Peyer's patch (tissue), 4 donors: ENCODE data around the gene KIF11. TPM values are rescaled to one million over a fixed set of nuclear protein-coding genes. Genes with fewer than 3 reads are reported as not detected.

Experiments
- small RNA-seq, 2 donors: library from RNA; depleted of rRNA; stranded (forward); fragments of <200 nt; gene quantifications; one replicate each; pipeline ENCODE3, GENCODE V24; 2016
- total RNA-seq, 4 donors: library from RNA; depleted of rRNA; stranded (reverse); fragments of >200 nt; gene quantifications; one replicate each; pipeline ENCODE4 v1.1.0, GENCODE V29; 2016

KIF11 gene
- total RNA-seq, 4 donors from 2014 or later: 1.4 to 5.1 (median 3.4) TPM

Small RNA genes within 50 kb of the gene (small RNA-seq; reads per million reads assigned to genes)
- gene RN7SL644P: 0 reads per million in 2 donors

Other genes with a start within 250 kb of the KIF11 start
- 10 to 100 TPM; 27.1 to 71.8 (median 31.7) TPM for gene IDE, start 19.0 kb upstream of the KIF11 start, total RNA-seq
- gene HHEX, start 96.8 kb downstream of the KIF11 start, total RNA-seq: 10 to 100 TPM in 1 of 4 donors, 1 to 10 TPM in 3; 3.2 to 40.4 (median 4.2) TPM